Measurements from ENCODE around the gene GTF2B. TPM values are rescaled to one million over a fixed set of nuclear protein-coding genes. Genes with fewer than 3 reads are reported as not detected.

The GTF2B gene, protein sequence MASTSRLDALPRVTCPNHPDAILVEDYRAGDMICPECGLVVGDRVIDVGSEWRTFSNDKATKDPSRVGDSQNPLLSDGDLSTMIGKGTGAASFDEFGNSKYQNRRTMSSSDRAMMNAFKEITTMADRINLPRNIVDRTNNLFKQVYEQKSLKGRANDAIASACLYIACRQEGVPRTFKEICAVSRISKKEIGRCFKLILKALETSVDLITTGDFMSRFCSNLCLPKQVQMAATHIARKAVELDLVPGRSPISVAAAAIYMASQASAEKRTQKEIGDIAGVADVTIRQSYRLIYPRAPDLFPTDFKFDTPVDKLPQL
- 10 to 100 TPM; 53.3 to 61.6 TPM for total RNA-seq

GRCh38 chr1:88891318-88891950 lies at the start of gene GTF2B:
GTF2B (minus strand) TSS chr1:88891567; CDS start chr1:88891499, 68 bp downstream.

Small RNA genes lying within 50 kb of the gene (small RNA-seq; reads per million reads assigned to genes)
- 0 reads per million in 2 donors for gene RNU6-125P

Other genes starting within 250 kb of the GTF2B start
- gene PKN2, start 207.3 kb downstream of the GTF2B start, total RNA-seq, result 10 to 100 TPM; 38.3 to 39.2 TPM
- 10 to 100 TPM; 39.6 to 52.7 TPM for gene KYAT3, start 101.1 kb upstream of the GTF2B start, total RNA-seq
- gene RBMXL1, start 101.1 kb upstream of the GTF2B start, total RNA-seq, result 10 to 100 TPM; 23.3 to 26.2 TPM
- 10 to 100 TPM; 32.6 to 45.8 TPM for gene GBP3, start 131.3 kb upstream of the GTF2B start, total RNA-seq
- gene GBP1, start 173.6 kb upstream of the GTF2B start, total RNA-seq, result 100 to 1,000 TPM in 1 of 2 donors, 10 to 100 TPM in 1; 80.5 to 102 TPM
- gene GBP2, start 234.5 kb upstream of the GTF2B start, total RNA-seq, result 10 to 100 TPM; 12.3 to 79.2 TPM